ENCODE measurements around the gene PTPRN2. TPM values are rescaled to one million over a fixed set of nuclear protein-coding genes. Genes with fewer than 3 reads are reported as not detected.

The PTPRN2 gene
- polyA plus RNA-seq, 1 of the 3 experiments (the other 2 are of a cell fraction), result 4.0 TPM

- Histone ChIP-seq H3K4me3 (ENCODE audit: low read depth in 2 of 2, low read length in 1 of 2) (no peak overlapping the region), H3K27me3 (ENCODE audit: insufficient read depth) (no peaks in the 10 kb centered on the region), H3K9ac (no peak overlapping the region), H3K9me3 (peaks cover 11% of the 10 kb centered on the region; the same call in 1 of the 2 replicates), H3K27ac (ENCODE audit: low read depth in 2 of 2, low read length in 1 of 2) (no peak overlapping the region), H3K79me2 (ENCODE audit: insufficient read depth) (no peaks in the 10 kb centered on the region), H3K9me2 (no peaks in the 10 kb centered on the region), H2AFZ (ENCODE audit: low read depth) (no peak overlapping the region), H3F3A (replicated peaks; ENCODE audit: insufficient read depth) (no peaks in the 10 kb centered on the region), H3K4me2 (no peak overlapping the region), H3K4me1 (ENCODE audit: control insufficient read depth in 1 of 2, insufficient read depth in 2 of 2, low read depth in 1 of 2, low read length in 1 of 2) (no peaks in the 10 kb centered on the region), H3K36me3 (replicated peaks in 1 of 2; ENCODE audit: control insufficient read depth in 1 of 2, insufficient read depth in 2 of 2, low read length in 1 of 2) (no peaks in the 10 kb centered on the region), H4K20me1 (ENCODE audit: insufficient read depth) (no peaks in the 10 kb centered on the region)
- ChIA-PET CTCF (interaction anchor here (1.2 kb wide), 1 partner anchor 131 kb away, joined by 3 read pairs; no protein-coding TSS in a partner anchor), POLR2A (no interaction called here)
- 43% methylated on average over 5 of the region's 5 CpGs for WGBS (ENCODE audit: low lambda C conversion rate)
- TF ChIP-seq TEAD4 (IDR thresholded peaks at IDR 0.05; ENCODE audit: borderline replicate concordance, insufficient read depth) (no peak), FOSL2 (IDR thresholded peaks at IDR 0.05; ENCODE audit: borderline replicate concordance, low read depth) (no peak), IRF3 (IDR thresholded peaks at IDR 0.05; ENCODE audit: low read depth, low read length) (no peak), POLR2AphosphoS5 (IDR thresholded peaks at IDR 0.05; ENCODE audit: low read depth, low read length) (no peak), PBX3 (IDR thresholded peaks at IDR 0.05) (no peak)
- no peak for DNase-seq
Measured at GRCh38 chr7:158292948-158293347, 294.7 kb downstream of the PTPRN2 start.

GRCh38 chr7:158291998-158292397 is 295.6 kb downstream of the PTPRN2 start:
- TF ChIP-seq EZH2phosphoT487 (IDR thresholded peaks at IDR 0.05; ENCODE audit: borderline replicate concordance, low read depth) (no peak), RFX5 (IDR thresholded peaks at IDR 0.05; ENCODE audit: low read length) (no peak), SMC3 (IDR thresholded peaks at IDR 0.05; ENCODE audit: low read depth, low read length) (no peak), GATA2 (CRISPR knock-in tag; IDR thresholded peaks at IDR 0.05) (no peak), FOSL2 (IDR thresholded peaks at IDR 0.05; ENCODE audit: borderline replicate concordance, low read depth) (no peak), RAD21 (IDR thresholded peaks at IDR 0.05; ENCODE audit: low read length) (no peak), USF2 (IDR thresholded peaks at IDR 0.05; ENCODE audit: borderline replicate concordance, low read depth, low read length) (no peak), GABPA (IDR thresholded peaks at IDR 0.05; ENCODE audit: low read depth) (no peak), CTCF (IDR thresholded peaks at IDR 0.05) (no peak), RXRA (IDR thresholded peaks at IDR 0.05; ENCODE audit: borderline replicate concordance, low read depth) (no peak)
- Histone ChIP-seq H3K9me2 (no peaks in the 10 kb centered on the region), H3K4me3 (ENCODE audit: low read depth in 2 of 2, low read length in 1 of 2) (no peak overlapping the region), H3K9ac (no peak overlapping the region), H3F3A (replicated peaks; ENCODE audit: insufficient read depth) (no peaks in the 10 kb centered on the region), H3K9me3 (peaks cover 17% of the 10 kb centered on the region; the same call in 1 of the 2 replicates), H3K27ac (ENCODE audit: low read depth in 2 of 2, low read length in 1 of 2) (no peak overlapping the region), H3K4me2 (no peak overlapping the region), H3K27me3 (ENCODE audit: insufficient read depth) (no peaks in the 10 kb centered on the region), H3K4me1 (ENCODE audit: control insufficient read depth in 1 of 2, insufficient read depth in 2 of 2, low read depth in 1 of 2, low read length in 1 of 2) (no peaks in the 10 kb centered on the region), H3K79me2 (ENCODE audit: insufficient read depth) (no peaks in the 10 kb centered on the region), H4K20me1 (ENCODE audit: insufficient read depth) (no peaks in the 10 kb centered on the region), H2AFZ (ENCODE audit: low read depth) (no peak overlapping the region), H3K36me3 (replicated peaks in 1 of 2; ENCODE audit: control insufficient read depth in 1 of 2, insufficient read depth in 2 of 2, low read length in 1 of 2) (no peaks in the 10 kb centered on the region)
- DNase-seq, result no peak
- ChIA-PET CTCF (interaction anchor here (1.2 kb wide), 1 partner anchor 130 kb away, joined by 3 read pairs; no protein-coding TSS in a partner anchor), POLR2A (no interaction called here)
- 15% methylated on average over 4 of the region's 4 CpGs for WGBS (ENCODE audit: low lambda C conversion rate)
